Urothelium cell line (cell line): ENCODE measurements around the gene DIPK2B.

Experiments
- DNase-seq: peaks from one replicate; pipeline ENCODE4 v3.0.0; 2011; ENCODE audit warnings: low spot score, mixed read lengths
- FAIRE-seq: peaks from 2 replicates; lab custom pipeline; 2011; peaks lifted over from hg19 to GRCh38; lab: Jason Lieb, UNC

Gene DIPK2B

GRCh38 chrX:45200741-45201234 lies at the start of gene DIPK2B:
TSS of gene DIPK2B (minus strand) at chrX:45200876. CDS start at chrX:45200826, 50 bp downstream.
- FAIRE-seq = no peak
- no peak for DNase-seq

- FAIRE-seq = no peak
- DNase-seq = no peak
Measured at GRCh38 chrX:45240301-45240700, 39.6 kb upstream of the DIPK2B start.

GRCh38 chrX:45238489-45238888 lies 37.8 kb upstream of the DIPK2B start:
- no peak for FAIRE-seq
- DNase-seq = no peak

GRCh38 chrX:45233531-45233930 lies 32.9 kb upstream of the DIPK2B start:
- FAIRE-seq = no peak
- no peak for DNase-seq

- FAIRE-seq = no peak
Measured at GRCh38 chrX:45232139-45232538, 31.5 kb upstream of the DIPK2B start.

GRCh38 chrX:45230410-45230809 lies 29.7 kb upstream of the DIPK2B start:
- no peak for FAIRE-seq
- DNase-seq = no peak

More at GRCh38 chrX:45232139-45232538, 31.5 kb upstream of the DIPK2B start:
- no peak for DNase-seq

GRCh38 chrX:45229348-45229747 lies 28.7 kb upstream of the DIPK2B start:
- FAIRE-seq (no peak), DNase-seq (no peak)

- FAIRE-seq (no peak), DNase-seq (no peak)
Measured at GRCh38 chrX:45228126-45228525, 27.4 kb upstream of the DIPK2B start.

GRCh38 chrX:45208121-45208856 lies 7.6 kb upstream of the DIPK2B start:
- DNase-seq (no peak), FAIRE-seq (no peak)

GRCh38 chrX:45202171-45202570 lies 1.5 kb upstream of the DIPK2B start:
- no peak for DNase-seq
- no peak for FAIRE-seq

GRCh38 chrX:45198706-45199105 lies 2.0 kb downstream of the DIPK2B start:
- FAIRE-seq (no peak), DNase-seq (no peak)

GRCh38 chrX:45198301-45198700 lies 2.4 kb downstream of the DIPK2B start:
- DNase-seq (no peak), FAIRE-seq (no peak)

GRCh38 chrX:45196701-45197100 lies 4.0 kb downstream of the DIPK2B start:
- FAIRE-seq (no peak), DNase-seq (no peak)

GRCh38 chrX:45191820-45192409 lies 8.8 kb downstream of the DIPK2B start:
- FAIRE-seq (no peak), DNase-seq (no peak)

- FAIRE-seq = no peak
- no peak for DNase-seq
Measured at GRCh38 chrX:45191383-45191782, 9.3 kb downstream of the DIPK2B start.

GRCh38 chrX:45187731-45188130 lies 12.9 kb downstream of the DIPK2B start:
- no peak for FAIRE-seq
- DNase-seq = no peak

- FAIRE-seq = no peak
- DNase-seq = no peak
Measured at GRCh38 chrX:45186643-45187026, 14.0 kb downstream of the DIPK2B start.

GRCh38 chrX:45184211-45184610 lies 16.5 kb downstream of the DIPK2B start:
- no peak for DNase-seq
- no peak for FAIRE-seq

GRCh38 chrX:45172890-45173289 lies 27.8 kb downstream of the DIPK2B start:
- DNase-seq = peak; percentile 63
- FAIRE-seq = no peak

- DNase-seq (no peak), FAIRE-seq (no peak)
Measured at GRCh38 chrX:45166781-45167180, 33.9 kb downstream of the DIPK2B start.

GRCh38 chrX:45165726-45166125 lies 35.0 kb downstream of the DIPK2B start:
- DNase-seq = no peak
- FAIRE-seq = no peak

GRCh38 chrX:45164995-45165394 lies 35.7 kb downstream of the DIPK2B start:
- no peak for FAIRE-seq
- DNase-seq = no peak
